Renal cortex interstitium (tissue), 11 donors: ENCODE results near the gene ATP5ME. TPM values are rescaled to one million over a fixed set of nuclear protein-coding genes. Genes with fewer than 3 reads are reported as not detected.
"Not testable (repeated sequence)": the region's sequence is repeated elsewhere in the genome, so short reads cannot be mapped to it uniquely, and the experiment has no call there.

Experiments
- DNase-seq, 11 donors: peaks; one replicate each; pipeline ENCODE4 v3.0.0-alpha.2; 2013; ENCODE audit warnings: low read depth in 9 of 11, low spot score in 4 of 11; ENCODE audit errors: extremely low read depth in 1 of 11
- polyA plus RNA-seq, 3 donors: library from polyadenylated mRNA; unstranded; fragments of 120-200 nt; gene quantifications; one replicate each; pipeline ENCODE4 v1.2.1, GENCODE V29; 2013; ENCODE audit not compliant: insufficient read length in 3 of 3

The ATP5ME gene
- polyA plus RNA-seq, 3 donors, result 263 to 363 (median 280) TPM

DNA sequence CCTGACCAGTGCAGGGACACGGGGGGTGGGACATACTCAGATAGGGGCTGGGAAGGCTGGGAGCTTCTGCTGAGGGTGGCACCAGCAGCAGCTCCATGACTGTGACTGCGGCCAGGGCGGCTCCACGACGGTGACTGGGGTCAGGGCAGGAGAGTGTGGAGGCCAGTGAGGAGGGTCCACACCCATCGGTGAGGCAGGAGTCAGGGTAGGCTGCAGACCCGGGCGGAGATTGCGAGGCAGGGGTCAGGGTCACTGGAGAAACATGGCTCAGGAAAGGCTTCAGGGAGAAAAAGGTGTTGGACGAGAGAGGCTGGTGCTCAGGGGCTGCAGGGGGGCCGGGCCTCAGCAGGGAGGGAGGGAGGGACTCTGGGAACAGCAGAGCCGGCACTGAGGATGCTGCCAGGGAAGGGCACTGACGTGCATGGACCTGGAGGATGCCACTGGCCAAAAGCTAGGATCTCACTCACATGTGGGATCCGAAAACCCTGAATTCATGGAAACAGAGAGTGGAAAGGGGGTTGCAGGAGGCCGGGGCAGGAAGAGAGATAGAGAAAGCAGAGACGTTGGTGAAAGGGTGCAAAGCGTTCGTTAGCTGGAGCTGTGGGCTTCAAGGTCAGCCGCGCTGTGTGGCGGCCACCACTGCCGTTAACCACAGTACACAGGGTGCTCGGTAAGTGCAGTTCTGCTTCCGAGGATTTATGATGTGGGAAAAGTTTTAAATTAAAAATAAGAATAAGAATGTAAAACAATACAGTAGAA is 22.0 kb downstream of the ATP5ME start:
- no peak for DNase-seq

DNA sequence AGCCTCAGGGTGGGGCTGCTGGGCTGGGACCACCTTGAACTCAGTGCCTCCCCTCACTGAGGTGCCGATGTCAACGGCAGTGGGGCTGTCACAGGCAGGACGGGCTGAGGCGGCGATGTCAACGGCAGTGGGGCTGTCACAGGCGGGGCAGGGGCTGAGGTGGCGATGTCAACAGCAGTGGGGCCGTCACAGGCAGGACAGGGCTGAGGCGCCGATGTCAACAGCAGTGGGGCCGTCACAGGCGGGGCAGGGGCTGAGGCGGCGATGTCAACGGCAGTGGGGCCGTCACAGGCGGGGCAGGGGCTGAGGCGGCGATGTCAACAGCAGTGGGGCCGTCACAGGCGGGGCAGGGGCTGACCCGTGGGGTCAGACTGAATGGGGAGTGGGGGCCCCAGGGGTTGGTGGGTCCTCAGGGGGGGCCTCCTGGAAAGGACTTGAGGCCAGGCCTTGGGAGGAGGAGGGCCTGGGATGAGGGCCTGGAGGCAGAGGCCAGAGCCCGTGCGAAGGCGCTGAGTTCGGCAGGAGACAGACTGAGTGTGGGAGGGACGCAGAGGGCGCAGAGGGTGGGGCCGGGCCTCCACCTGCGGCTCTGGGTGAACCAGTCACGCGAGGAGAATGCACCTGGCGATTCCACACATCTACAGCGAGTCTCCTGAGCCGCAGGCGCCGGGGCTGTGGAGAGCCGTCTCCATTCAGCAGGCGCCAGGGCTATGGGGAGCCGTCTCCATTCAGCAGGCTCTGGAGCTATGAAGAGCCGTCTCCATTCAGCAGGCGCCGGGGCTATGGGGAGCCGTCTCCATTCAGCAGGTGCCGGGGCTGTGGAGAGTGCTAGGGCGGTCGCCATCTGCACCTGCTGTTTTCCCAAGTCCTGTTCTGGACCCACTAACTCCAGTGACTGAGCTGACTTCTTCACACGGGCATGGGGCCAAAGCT is 22.9 kb downstream of the ATP5ME start:
- DNase-seq, result no peak

DNA sequence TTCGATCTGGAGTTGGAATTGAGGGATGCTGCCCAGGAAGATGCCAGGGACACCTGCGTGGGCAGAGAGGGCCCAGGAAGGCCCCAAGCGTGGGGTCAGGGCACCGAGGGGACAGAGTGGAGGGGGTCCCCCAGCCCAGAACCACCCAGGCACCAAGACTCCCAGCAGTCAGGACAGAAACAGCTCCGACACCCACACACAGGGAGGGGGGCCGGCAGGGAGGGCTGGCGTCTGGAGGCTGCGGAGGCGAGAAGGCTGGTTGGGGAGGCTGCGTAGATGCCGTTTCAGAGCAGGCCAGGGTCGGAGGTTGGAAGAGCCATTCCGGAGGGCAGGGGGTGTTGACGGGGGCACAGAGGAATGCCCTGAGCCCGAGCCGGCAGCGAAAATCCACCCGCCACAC is 23.6 kb downstream of the ATP5ME start:
- DNase-seq, result no peak

GRCh38 chr4:649751-650310 is 24.2 kb downstream of the ATP5ME start:
- no peak for DNase-seq

GRCh38 chr4:649293-649625 is 24.8 kb downstream of the ATP5ME start:
- no peak for DNase-seq

- peak in 3 of 11 donors; percentile 46 to 60 (median 55) for DNase-seq
Measured at GRCh38 chr4:648579-649292, 25.3 kb downstream of the ATP5ME start.

DNA sequence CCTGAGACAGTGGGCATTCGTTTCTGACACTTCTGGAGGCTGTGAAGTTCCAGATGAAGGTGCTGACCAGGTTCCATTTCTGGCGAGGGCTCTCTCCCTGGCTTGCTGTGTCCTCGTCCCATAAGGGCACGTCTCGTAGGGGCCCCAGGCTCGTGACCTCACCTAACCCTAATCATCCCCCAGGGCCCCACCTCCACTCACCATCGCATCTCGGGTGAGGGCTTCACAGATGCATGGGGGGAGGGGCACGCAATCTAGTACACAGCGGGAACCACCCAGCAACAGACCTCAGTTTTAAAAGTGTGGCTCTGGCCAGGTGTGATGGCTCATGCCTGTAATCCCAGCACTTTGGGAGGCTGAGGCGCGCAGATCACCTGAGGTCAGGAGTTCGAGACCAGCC is 26.6 kb downstream of the ATP5ME start:
- DNase-seq, result no peak

- no peak for DNase-seq
Measured at GRCh38 chr4:646460-646859, 27.6 kb downstream of the ATP5ME start.

GRCh38 chr4:642366-642765 is 31.7 kb downstream of the ATP5ME start:
- DNase-seq, result not testable (repeated sequence)

DNA sequence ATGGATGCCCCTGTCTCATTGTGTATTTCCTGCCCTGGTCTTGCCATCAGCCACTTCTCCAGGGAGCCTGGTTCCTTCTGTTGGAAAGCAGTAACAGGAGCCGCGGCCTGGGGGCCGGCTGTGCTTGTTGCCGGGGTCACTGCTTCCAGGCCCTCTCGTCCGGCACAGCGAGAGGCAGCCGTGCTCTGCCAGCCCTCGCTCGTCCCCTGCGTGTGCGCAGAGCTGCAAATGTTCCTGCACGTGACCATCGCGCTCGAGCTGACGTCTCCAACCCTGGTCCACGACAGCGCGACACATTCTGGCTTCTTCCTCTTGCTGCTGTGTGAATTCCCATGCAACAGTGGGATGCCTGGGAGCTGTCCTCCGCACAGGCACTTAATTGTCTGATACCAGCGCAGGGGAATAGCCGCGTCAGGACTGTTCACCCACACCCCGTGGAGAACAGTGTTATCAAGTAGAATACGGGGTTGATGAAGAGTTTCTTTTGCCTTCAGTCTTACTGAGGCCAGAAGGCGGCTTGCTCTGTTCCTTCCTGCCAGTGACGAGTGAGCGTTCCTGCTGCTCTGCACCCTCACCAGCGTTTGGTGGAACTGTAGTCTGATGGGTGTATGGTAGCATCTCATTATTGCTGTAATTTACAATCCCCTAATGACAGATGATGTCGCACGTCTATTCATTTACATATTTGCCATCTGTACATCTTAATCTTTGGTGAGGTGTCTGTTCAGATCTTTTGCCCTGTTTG is 36.4 kb downstream of the ATP5ME start:
- DNase-seq, result peak in 3 of 11 donors; percentile 33 to 42 (median 41)

DNA sequence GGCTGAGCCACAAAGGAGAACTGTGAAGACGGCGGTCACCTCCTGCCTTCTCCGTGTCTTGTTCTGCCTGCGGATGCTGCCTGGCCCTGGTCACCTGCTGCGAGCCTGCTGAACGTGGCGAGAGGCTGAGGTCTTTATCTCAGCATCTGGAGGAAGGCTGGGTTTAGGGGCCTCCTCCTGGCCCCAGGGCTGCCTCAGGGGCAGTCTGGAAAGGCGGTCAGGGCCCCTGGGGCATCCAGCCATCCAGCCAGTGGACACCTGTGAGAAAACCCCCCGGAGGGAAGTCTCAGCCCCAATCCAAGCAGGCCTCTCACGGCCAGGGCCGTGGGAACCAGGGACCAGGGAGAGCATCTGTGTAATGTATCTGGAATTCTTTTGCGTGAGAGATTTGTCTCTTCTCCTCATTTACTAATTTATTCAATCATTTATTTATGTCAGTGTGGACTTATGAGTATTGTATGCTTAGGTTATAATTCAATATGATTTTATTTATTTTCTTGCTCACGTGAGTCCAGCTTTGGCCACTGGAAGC is 37.4 kb downstream of the ATP5ME start:
- no peak for DNase-seq

GRCh38 chr4:635851-636627 is 38.0 kb downstream of the ATP5ME start:
- no peak for DNase-seq

DNA sequence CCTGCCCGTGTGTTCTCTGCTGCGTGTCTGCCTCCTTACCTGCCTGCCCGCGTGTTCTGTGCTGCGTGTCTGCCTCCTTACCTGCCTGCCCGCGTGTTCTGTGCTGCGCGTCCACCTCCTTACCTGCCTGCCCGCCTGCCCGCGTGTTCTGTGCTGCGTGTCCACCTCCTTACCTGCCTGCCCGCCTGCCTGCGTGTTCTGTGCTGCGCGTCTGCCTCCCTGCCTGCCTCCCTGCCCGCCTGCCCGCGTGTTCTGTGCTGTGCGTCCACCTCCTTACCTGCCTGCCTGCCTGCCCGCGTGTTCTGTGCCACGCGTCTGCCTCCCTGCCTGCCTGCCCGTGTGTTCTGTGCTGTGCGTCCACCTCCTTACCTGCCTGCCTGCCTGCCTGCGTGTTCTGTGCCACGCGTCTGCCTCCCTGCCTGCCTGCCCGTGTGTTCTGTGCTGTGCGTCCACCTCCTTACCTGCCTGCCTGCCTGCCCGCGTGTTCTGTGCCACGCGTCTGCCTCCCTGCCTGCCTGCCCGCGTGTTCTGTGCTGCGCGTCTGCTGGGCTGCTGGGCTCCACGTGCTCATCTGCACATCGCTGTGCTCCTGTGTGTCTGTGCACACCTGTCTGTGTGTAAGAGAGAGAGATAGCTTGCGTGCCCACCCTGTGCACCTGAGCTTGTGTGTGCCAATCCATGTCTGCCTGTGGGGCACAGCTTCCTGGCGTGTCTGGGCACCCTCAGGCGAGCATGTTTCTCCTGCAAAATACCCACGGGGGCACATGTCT is 38.8 kb downstream of the ATP5ME start:
- not testable (repeated sequence) for DNase-seq

DNA sequence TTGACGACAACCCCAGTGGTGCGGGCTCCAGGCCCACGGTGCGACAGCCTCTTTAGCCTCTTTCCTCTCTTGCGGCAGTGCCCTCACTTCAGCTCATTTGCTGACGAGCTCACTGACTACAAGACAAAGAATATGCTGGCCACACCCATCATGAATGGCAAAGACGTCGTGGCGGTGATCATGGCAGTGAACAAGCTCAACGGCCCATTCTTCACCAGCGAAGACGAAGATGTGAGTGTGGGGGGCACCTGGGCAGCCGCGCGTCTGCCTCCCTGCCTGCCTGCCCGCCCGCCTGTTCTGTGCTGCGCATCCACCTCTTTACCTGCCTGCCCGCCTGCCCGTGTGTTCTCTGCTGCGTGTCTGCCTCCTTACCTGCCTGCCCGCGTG is 39.5 kb downstream of the ATP5ME start:
- DNase-seq, result no peak

- DNase-seq, result no peak
Measured at GRCh38 chr4:633976-634598, 40.0 kb downstream of the ATP5ME start.

- DNase-seq, result no peak
Measured at GRCh38 chr4:633406-633805, 40.7 kb downstream of the ATP5ME start.

DNA sequence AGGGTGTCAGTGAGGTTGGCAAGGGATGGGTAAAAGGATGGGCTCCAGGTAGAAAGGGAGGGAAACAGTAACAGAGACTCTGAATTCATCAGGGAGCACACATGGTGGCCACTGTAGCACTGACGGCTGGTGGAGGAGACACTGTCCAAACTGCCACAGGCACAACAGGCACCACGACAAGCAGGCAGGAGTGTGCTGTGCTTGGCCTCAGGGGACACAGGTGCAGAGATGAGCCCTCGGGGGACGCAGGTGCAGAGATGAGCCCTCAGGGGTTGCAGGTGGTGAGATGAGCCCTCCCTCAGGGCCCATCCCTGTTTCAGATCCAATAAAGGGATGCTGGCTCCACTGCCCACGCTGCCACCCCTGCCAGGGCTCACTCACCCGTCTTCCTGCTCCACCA is 41.1 kb downstream of the ATP5ME start:
- DNase-seq, result no peak
